Measurements from ENCODE around the gene SLC25A39.
A peak's percentile ranks its signal among the peaks of the same experiment; 100 is the strongest.
"Not testable (repeated sequence)": the region's sequence is repeated elsewhere in the genome, so short reads cannot be mapped to it uniquely, and the experiment has no call there.

Gene SLC25A39

DNA sequence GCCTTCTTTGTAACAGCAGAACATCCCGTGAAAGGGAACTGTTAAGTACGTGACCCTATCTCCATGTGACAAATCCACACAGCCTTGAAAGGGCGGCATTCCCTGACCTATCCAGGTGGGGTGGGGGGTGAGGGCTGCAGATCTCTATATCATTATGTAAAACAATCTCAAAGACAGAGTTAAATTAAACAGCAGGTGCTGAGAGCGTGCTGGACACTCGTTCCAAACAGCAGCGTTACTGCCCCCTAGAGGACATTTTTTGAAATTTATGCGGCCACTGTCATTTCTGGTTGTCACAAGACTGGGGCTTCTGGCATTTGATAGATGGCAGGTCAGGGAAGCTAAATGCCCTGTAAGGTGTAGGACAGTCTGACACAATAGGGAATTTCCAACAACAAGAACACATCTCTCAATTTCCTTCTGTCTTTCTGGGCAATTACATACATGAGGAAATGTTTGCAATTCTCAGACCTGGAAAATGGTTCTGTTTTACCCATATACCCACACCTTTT lies 6.7 kb upstream of the SLC25A39 start:
- Mint-ChIP-seq H3K9me3 (no peaks in the 10 kb centered on the region), H3K27ac (no peak overlapping the region), H3K4me1 (ENCODE audit: low read depth) (peaks cover 8% of the 10 kb centered on the region), H3K36me3 (ENCODE audit: low read depth) (no peaks in the 10 kb centered on the region), H3K27me3 (ENCODE audit: low read depth) (no peaks in the 10 kb centered on the region), H3K4me3 (no peak overlapping the region)

DNA sequence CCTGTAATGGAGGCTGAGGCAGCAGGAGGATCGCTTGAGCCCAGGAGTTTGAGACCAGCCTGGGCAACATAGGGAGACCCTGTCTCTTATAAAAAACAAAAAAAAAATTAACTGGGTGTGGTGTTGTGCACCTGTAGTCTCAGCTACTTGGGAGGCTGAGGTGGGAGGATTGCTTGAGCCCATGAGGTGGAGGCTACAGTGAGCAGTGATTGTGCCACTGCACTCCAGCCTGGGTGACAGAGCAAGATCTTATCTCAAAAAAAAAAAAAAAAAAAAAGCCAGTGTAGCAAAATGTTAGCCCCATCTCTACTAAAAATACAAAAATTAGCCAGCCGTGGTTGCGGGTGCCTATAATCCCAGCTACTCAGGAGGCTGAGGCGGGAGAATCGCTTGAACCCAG lies 5.6 kb upstream of the SLC25A39 start:
- H3K9me3 Mint-ChIP-seq; H3K36me3 Mint-ChIP-seq (ENCODE audit: low read depth); H3K27me3 Mint-ChIP-seq (ENCODE audit: low read depth); H3K27ac Mint-ChIP-seq; H3K4me3 Mint-ChIP-seq: not testable (repeated sequence)
- H3K4me1 Mint-ChIP-seq (ENCODE audit: low read depth) = peaks cover 13% of the 10 kb centered on the region

DNA sequence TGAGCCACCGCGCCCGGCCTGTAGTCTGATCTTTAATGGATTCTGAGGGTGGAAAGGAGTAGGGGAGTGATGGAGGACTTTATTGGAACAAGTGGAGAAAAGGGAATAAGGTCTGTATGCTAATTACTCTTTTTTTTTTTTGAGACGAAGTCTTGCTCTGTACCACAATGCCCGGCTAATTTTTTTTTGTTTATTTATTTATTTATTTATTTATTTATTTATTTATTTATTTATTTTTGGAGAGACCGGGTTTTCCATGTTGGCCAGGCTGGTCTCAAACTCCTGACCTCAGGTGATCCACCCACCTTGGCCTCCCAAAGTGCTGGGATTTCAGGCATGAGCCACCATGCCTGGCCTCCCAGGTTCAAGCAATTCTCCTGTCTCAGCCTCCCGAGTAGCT lies 4.9 kb upstream of the SLC25A39 start:
- H3K36me3 Mint-ChIP-seq (ENCODE audit: low read depth); H3K9me3 Mint-ChIP-seq; H3K27ac Mint-ChIP-seq; H3K4me3 Mint-ChIP-seq; H3K27me3 Mint-ChIP-seq (ENCODE audit: low read depth): not testable (repeated sequence)
- H3K4me1 Mint-ChIP-seq (ENCODE audit: low read depth) = peaks cover 15% of the 10 kb centered on the region

DNA sequence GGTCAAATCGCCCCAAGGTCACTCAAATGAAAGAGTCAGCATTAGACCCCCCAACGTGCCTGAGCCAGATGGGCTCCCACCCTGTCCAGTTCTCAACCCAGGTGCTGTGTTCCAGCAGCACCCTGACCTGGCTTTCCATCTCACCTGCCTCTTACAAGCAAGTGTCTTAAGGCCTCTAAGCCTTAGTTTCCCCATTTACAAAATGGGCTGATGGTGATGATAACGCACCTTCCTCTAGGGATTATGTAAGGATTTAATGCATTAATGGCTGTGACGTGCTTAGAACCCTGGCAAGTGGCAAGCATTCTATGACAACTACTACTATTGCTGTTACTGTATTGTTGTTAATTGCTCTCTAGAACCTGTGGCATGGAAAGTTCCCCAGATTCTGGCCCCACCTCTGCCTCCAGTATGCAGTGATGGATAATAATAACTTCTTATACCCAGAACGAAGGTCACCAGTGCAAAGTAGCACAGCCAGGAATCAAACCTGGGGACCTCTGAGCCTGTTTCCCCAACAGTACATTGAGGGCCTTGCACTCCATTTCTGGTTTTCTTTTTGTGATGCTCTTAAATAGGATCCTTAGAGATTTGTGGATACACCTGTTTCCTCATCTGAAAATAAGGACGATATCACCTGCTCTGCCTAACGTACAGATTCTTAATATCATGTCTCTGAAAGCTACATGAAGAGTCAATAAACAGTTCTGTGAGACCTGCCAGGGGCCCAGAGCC lies 3.3 kb upstream of the SLC25A39 start:
- Mint-ChIP-seq H3K9me3 (no peaks in the 10 kb centered on the region), H3K4me3 (no peak overlapping the region), H3K27ac (peak overlapping the region; percentile 41), H3K4me1 (ENCODE audit: low read depth) (peaks cover 19% of the 10 kb centered on the region), H3K27me3 (ENCODE audit: low read depth) (no peaks in the 10 kb centered on the region), H3K36me3 (ENCODE audit: low read depth) (no peaks in the 10 kb centered on the region)

DNA sequence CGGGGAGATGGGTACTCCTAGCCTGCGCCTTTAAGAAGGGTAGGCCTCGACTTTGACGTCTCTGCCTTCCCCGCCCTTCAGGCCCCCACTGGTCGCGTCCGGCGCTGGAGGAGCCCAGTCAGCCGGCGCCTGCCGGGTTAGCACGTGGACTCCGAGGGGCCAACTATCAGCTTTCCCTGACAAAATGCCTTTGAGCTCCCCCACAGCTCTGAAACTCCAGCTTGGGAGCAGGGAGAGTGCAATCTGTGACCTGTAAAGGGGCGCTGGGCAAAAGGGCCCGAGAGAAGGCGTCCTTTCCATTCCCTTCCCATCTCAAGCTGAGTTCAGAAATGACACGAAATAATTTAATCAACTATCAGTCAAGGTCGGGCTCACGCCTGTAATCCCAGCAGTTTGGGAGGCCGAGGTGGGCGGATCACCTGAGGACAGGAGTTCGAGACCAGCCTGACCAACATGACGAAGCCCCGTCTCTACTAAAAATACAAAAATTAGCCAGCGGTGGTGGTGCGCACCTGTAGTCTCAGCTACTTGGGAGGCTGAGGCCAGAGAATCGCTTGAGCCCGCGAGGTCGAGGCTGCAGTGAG lies 2.3 kb upstream of the SLC25A39 start:
- Mint-ChIP-seq H3K4me1 (ENCODE audit: low read depth) (peaks cover 21% of the 10 kb centered on the region), H3K36me3 (ENCODE audit: low read depth) (no peaks in the 10 kb centered on the region), H3K9me3 (no peaks in the 10 kb centered on the region), H3K27me3 (ENCODE audit: low read depth) (no peaks in the 10 kb centered on the region), H3K4me3 (peak overlapping the region; percentile 73), H3K27ac (peak overlapping the region; percentile 86)

DNA sequence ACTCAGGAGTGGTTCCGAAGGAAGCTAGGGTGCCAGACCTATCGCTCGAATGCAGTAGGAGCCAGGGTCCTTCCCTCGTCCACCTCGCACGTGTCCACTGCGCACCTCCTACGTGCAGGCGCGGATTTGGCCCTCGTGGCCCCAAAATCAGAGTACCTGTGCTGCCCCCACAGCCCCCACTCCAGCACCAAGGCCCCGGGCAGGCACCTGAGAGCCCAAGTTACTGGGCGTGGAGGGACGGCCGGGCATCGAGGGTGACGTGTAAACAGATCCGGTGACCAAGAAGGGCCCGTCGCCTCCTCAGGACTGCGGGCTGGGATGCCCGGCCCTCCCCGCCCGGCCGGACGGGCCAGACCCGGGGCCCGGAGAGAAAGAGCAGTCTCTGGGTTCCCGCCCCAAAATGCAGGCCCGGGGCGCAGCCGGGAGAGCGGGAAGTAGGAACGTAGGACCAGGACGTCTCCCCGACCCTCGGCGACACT lies 492 bp downstream of the SLC25A39 start:
- H3K9me3 Mint-ChIP-seq = no peaks in the 10 kb centered on the region
- H3K4me1 Mint-ChIP-seq (ENCODE audit: low read depth) = peaks cover 17% of the 10 kb centered on the region
- H3K36me3 Mint-ChIP-seq (ENCODE audit: low read depth) = peaks cover 11% of the 10 kb centered on the region
- no peaks in the 10 kb centered on the region for H3K27me3 Mint-ChIP-seq (ENCODE audit: low read depth)
- peak overlapping the region; percentile 85 for H3K4me3 Mint-ChIP-seq
- H3K27ac Mint-ChIP-seq = peak overlapping the region; percentile 41

DNA sequence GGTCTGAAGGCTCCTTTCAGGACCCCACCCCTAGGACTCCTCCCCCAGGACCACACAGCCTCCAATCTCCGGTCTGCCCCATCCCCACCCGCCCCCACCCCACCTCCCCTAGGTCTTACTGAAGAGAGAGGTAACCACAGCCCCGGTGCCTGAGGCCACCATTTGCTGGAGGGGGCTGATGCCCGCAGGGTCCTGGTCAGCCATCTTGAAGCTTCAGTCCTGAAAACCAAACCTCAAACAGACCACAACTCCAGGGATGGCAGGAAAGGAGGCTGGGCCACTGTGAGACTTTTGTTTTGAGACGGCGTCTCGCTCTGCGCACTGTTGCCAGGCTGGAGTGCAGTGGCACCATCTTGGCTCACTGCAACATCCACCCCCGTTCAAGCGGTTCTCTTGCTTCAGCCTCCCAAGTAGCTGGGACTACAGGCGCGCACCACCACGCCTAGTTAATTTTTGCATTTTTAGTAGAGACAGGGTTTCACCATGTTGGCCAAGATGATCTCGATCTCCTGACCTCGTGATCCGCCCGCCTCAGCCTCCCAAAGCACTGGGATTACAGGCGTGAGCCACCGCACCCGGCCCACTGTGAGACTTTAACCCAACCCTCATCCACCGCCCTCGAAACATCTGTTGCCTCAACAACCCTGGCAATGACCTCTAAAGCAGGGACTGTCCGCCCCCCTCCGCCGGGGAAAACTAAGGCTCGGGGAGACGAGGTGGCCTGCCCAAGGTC lies 1.1 kb downstream of the SLC25A39 start:
- H3K4me3 Mint-ChIP-seq = peak overlapping the region; percentile 85
- peaks cover 17% of the 10 kb centered on the region for H3K4me1 Mint-ChIP-seq (ENCODE audit: low read depth)
- peak overlapping the region; percentile 45 for H3K27ac Mint-ChIP-seq
- H3K9me3 Mint-ChIP-seq = no peaks in the 10 kb centered on the region
- H3K27me3 Mint-ChIP-seq (ENCODE audit: low read depth) = no peaks in the 10 kb centered on the region
- H3K36me3 Mint-ChIP-seq (ENCODE audit: low read depth) = peaks cover 13% of the 10 kb centered on the region

DNA sequence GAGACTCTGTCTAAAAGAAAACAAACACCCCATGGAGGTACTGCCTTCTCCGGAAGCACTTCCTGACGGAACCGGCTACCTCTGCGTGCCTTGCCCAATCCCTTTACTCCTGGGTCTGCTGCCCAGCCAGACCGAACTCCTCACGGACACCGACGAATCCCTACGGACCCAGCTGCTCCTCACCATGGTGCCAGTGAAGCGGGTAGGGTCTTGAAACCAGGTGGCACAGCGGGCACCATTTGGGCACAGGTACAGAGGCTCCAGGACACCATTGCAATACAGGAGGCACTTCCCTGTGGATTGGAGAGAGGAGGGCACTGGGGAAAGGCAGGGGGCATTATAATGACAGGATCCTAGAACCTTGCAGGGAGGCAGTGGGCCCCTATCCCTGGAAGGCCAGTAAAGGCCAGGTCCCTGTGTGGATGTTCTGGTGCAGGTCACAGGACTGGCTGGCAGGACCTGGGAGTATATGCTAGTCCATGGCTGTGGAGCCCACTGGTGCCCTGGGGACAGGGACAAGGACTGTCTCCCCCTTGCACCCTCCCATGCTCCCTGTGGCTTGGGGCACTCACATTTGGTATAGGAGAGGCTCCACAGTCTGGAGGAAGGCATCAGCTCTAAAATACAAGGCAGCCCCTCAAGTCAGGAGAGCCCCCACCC lies 2.3 kb downstream of the SLC25A39 start:
- Mint-ChIP-seq H3K9me3 (no peaks in the 10 kb centered on the region), H3K4me3 (peak overlapping the region; percentile 34), H3K36me3 (ENCODE audit: low read depth) (peaks cover 13% of the 10 kb centered on the region), H3K27me3 (ENCODE audit: low read depth) (peaks cover 3% of the 10 kb centered on the region), H3K4me1 (ENCODE audit: low read depth) (peaks cover 17% of the 10 kb centered on the region), H3K27ac (no peak overlapping the region)

DNA sequence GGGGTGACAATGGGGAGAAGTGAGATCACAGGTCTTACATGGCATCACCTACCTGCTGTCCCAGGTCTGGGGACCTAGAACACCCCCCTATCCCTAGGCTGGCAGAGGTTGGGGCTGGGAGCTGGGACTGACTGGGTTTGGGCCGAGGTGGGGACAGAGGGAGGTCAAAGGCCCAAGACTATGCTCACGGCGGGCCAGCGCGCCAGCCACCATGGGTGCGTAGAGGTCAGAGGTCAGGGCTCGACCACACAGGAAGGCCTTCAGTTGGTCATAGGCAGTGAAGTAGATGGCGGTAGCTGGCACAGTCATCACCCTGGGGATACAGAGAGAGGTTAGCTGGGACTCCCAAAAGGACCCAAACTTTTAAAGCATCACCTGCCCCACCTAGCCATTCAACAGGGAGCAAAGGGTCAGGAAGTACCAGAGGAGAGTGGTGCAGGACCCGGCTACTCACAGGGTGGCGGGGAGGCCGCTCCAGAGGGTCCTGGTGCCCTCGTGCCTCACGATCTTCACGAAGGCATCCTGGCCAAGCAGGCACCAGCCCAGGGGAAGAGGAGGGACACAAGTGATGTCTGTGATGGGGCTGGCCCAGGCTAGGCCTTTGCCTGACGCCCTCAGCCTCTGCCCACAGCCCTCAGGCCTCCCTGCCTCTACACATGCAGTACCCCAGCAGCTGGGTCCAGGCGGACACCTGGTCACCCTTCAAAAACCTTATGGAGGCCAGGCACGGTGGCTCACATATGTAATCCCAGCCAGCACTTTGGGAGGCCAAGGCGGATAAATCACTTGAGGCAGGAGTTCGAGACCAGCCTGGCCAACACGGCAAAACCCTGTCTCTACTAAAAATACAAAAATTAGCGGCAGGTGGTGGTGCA lies 3.1 kb downstream of the SLC25A39 start:
- Mint-ChIP-seq H3K4me1 (ENCODE audit: low read depth) (peaks cover 14% of the 10 kb centered on the region), H3K27me3 (ENCODE audit: low read depth) (peaks cover 12% of the 10 kb centered on the region), H3K27ac (no peak overlapping the region), H3K36me3 (ENCODE audit: low read depth) (peaks cover 13% of the 10 kb centered on the region), H3K4me3 (no peak overlapping the region), H3K9me3 (no peaks in the 10 kb centered on the region)

DNA sequence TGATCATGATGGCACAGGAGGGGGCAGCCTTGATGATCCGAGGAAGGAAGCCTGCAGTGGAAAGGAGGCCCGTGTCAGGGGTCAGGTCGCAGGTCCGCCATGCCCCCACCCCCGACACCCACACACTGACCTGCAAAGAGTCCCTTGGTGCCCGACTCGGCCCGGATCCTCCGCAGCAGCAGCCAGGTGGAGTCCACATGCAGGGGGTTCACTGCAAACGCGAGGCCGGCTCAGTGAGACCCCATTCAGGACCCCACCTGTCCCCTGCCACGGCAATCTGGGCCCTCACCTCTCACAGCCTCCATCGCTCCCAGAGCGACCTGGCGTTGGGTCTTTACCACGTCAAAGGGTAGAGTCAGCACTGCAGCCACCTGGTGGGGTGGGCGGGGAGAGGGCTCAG lies 4.6 kb downstream of the SLC25A39 start:
- Mint-ChIP-seq H3K27me3 (ENCODE audit: low read depth) (peaks cover 24% of the 10 kb centered on the region), H3K9me3 (no peaks in the 10 kb centered on the region), H3K27ac (no peak overlapping the region), H3K4me3 (no peak overlapping the region), H3K36me3 (ENCODE audit: low read depth) (peaks cover 18% of the 10 kb centered on the region), H3K4me1 (ENCODE audit: low read depth) (peaks cover 16% of the 10 kb centered on the region)

DNA sequence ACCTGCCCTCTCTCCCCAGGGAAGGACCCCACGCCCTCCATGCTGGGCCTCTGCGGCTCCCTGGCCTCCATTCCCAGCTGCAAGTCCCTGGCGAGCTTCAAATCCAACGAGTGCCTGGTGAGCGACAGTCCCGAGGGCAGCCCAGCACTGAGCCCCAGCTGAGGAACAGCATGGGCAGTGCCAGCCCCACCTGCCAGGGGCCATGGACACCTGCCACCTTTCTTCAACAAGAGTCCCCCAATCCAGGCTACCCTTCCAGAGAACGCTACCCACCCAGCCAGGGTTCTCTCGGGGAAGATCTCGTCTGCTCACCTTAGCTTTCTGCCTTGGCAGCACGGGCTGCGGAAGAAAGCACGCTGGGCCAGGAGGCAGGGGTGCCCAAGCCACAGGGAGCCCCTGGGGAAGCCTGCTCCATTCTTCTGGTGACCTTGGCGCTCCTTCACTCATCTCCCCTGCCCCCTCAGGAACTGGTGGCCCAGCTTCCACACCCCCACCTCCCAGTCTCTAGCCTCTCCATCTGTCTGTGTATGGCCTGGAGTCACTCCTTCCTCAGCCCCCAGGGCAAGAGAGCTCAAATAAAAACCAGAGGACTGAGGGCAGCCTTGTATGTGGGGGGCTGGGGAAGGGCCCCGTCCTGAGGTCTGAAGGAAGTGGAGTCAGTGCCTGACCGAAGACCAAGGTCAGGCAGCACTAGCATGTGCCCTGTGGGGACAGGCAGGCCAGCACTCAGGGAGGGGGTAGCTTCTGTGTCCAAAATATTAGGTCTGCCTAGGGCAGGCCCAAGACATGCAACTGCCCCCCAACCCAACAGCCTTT lies 6.3 kb downstream of the SLC25A39 start:
- H3K4me1 Mint-ChIP-seq (ENCODE audit: low read depth) = peaks cover 14% of the 10 kb centered on the region
- no peaks in the 10 kb centered on the region for H3K9me3 Mint-ChIP-seq
- peaks cover 18% of the 10 kb centered on the region for H3K36me3 Mint-ChIP-seq (ENCODE audit: low read depth)
- no peak overlapping the region for H3K27ac Mint-ChIP-seq
- H3K4me3 Mint-ChIP-seq = no peak overlapping the region
- H3K27me3 Mint-ChIP-seq (ENCODE audit: low read depth) = peaks cover 36% of the 10 kb centered on the region

DNA sequence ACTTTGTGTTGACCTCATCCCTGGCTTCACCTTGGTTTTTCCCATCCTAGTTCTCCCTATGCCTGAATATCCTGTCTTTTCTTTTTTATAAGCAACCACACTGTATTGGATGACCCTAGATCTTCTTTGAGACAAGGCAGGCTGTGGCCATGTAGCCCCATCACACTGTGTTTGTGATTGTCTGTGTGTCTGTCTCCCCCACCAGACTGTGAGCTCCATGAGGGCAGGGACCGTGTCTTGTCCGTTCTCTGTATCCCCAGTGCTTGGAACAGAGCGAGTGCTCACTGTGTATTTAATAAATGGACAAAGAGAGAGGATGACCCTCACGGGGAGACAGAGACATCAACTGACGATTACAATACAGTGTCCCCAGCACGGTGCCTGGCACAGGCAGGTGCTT lies 7.1 kb downstream of the SLC25A39 start:
- no peak overlapping the region for H3K27ac Mint-ChIP-seq
- H3K9me3 Mint-ChIP-seq = no peaks in the 10 kb centered on the region

More for the DNA sequence above, 7.1 kb downstream of the SLC25A39 start:
- H3K27me3 Mint-ChIP-seq (ENCODE audit: low read depth) = peaks cover 41% of the 10 kb centered on the region
- H3K4me3 Mint-ChIP-seq = no peak overlapping the region
- peaks cover 14% of the 10 kb centered on the region for H3K4me1 Mint-ChIP-seq (ENCODE audit: low read depth)
- H3K36me3 Mint-ChIP-seq (ENCODE audit: low read depth) = peaks cover 18% of the 10 kb centered on the region

Measured in T-helper 1 cell treated with Interleukin-12 subunit alpha and Interleukin-12 subunit beta and Interleukin-4 antibody, amounts not matched to agents 30 μg/mL and 1 μg/mL, for 36 hours (primary cell).